GM12878 (cell line): ENCODE data around the gene IKZF5. TPM values are rescaled to one million over a fixed set of nuclear protein-coding genes. Genes with fewer than 3 reads are reported as not detected.

Experiments
- ATAC-seq: fragments of 200-7000 bp; cut with Tn5 transposase; 3 replicates; pipeline ENCODE4 v1.9.1; 2020; ENCODE audit warnings: mild to moderate bottlenecking, moderate library complexity
- BruUV-seq: library from RNA; stranded (reverse); fragments of 400-500 nt; replicated peaks from 2 replicates; lab custom pipeline; 2021; lab: Mats Ljungman, UMichigan
- CTCF ChIA-PET: fragments of 300-600 bp; sonication (Branson Sonifier 250); formaldehyde crosslinking; extraction: SDS; loops from one replicate; lab custom pipeline; 2021; ENCODE audit warnings: inconsistent platforms; lab: Yijun Ruan, JAX
- POLR2A ChIA-PET: fragments of 350-600 bp; formaldehyde crosslinking; extraction: SDS; loops from one replicate; lab custom pipeline; 2021; ENCODE audit warnings: inconsistent platforms; lab: Charles Lee
- RAD21 ChIA-PET: fragments of 300-600 bp; sonication (Branson Sonifier 250); formaldehyde crosslinking; loops from one replicate; lab custom pipeline; 2023; ENCODE audit warnings: antibody characterized with exemption; ENCODE audit not compliant: unreplicated experiment; lab: Charles Lee
- SMC1A ChIA-PET: fragments of 300-600 bp; sonication (Branson Sonifier 250); formaldehyde crosslinking; loops from one replicate; lab custom pipeline; 2023; ENCODE audit not compliant: unreplicated experiment, uncharacterized antibody; lab: Charles Lee
- DNase-seq: peaks from one replicate; pipeline ENCODE4 v3.0.0-alpha.2; 2011; ENCODE audit warnings: low read depth, low spot score
- FAIRE-seq: peaks from 3 replicates; lab custom pipeline; 2011; peaks lifted over from hg19 to GRCh38; lab: Jason Lieb, UNC
- H2AFZ ChIP-seq: 2 replicates; pipeline ENCODE4 v1.6.0; 2011; ENCODE audit warnings: low read depth, low read length, control low read depth; ENCODE audit not compliant: control insufficient read depth
- H3K27ac ChIP-seq: 2 replicates; pipeline ENCODE4 v1.5.1; 2011; ENCODE audit warnings: control low read depth; ENCODE audit not compliant: control insufficient read depth, insufficient read depth
- H3K27me3 ChIP-seq, 2 experiments: replicated peaks in 1 of 2; 2 replicates each; pipeline versions ENCODE4 v1.6.0 to v1.6.1; 2011; ENCODE audit warnings: low read length in 1 of 2; ENCODE audit not compliant: control insufficient read depth in 2 of 2, insufficient read depth in 2 of 2
- H3K36me3 ChIP-seq, 2 experiments: 2 replicates each; pipeline ENCODE4 v1.5.1; 2011; ENCODE audit warnings: low read length in 1 of 2; ENCODE audit not compliant: control insufficient read depth in 2 of 2, insufficient read depth in 2 of 2
- H3K4me1 ChIP-seq: 2 replicates; pipeline ENCODE4 v1.6.1; 2011; ENCODE audit warnings: mild to moderate bottlenecking, low read length, moderate library complexity, mixed read lengths; ENCODE audit not compliant: control insufficient read depth, insufficient read depth
- H3K4me2 ChIP-seq: 2 replicates; pipeline ENCODE4 v1.6.0; 2011; ENCODE audit warnings: control low read depth; ENCODE audit not compliant: control insufficient read depth, insufficient read depth
- H3K4me3 ChIP-seq: fragments of 200-600 bp; sonication (generic); 2 replicates; pipeline ENCODE4 v1.5.1; 2016
- H3K79me2 ChIP-seq: 2 replicates; pipeline ENCODE4 v1.6.0; 2011; ENCODE audit warnings: low read length; ENCODE audit not compliant: control insufficient read depth, insufficient read depth
- H3K9ac ChIP-seq: 2 replicates; pipeline ENCODE4 v1.8.0; 2011; ENCODE audit warnings: low read length, control low read depth, mixed read lengths; ENCODE audit not compliant: control insufficient read depth, insufficient read depth
- H3K9me3 ChIP-seq: replicated peaks from 3 replicates; pipeline ENCODE4 v1.5.1; 2011; ENCODE audit warnings: mild to moderate bottlenecking, low read length; ENCODE audit not compliant: control insufficient read depth, insufficient read depth
- H4K20me1 ChIP-seq: 2 replicates; pipeline ENCODE4 v1.6.0; 2011; ENCODE audit not compliant: control insufficient read depth, insufficient read depth
- GABPA ChIP-seq: IDR thresholded peaks from 2 replicates; pipeline ENCODE4 v1.6.1; 2014; ENCODE audit warnings: antibody characterized with exemption, low read depth, mild to moderate bottlenecking, inconsistent platforms
- NRF1 ChIP-seq: conservative IDR thresholded peaks from 2 replicates; pipeline ENCODE4 v1.6.1; 2011; ENCODE audit warnings: mild to moderate bottlenecking, low read depth, low read length, improper control_type of control experiment
- POLR2A ChIP-seq: IDR thresholded peaks from 2 replicates; pipeline ENCODE4 v1.6.1; 2011; ENCODE audit warnings: low read depth, mild to moderate bottlenecking, low read length
- TAF1 ChIP-seq: IDR thresholded peaks from 2 replicates; pipeline ENCODE4 v1.6.1; 2011; ENCODE audit warnings: mild to moderate bottlenecking, low read depth, low read length, borderline replicate concordance
- ZNF217 ChIP-seq: fragments of 450-650 bp; IDR thresholded peaks from 2 replicates; pipeline ENCODE4 v1.6.1; 2017; ENCODE audit warnings: antibody characterized with exemption, mild to moderate bottlenecking
- WGBS: methylation state at CpG from one replicate; pipeline ENCODE4 v1.1.6; 2016; ENCODE audit warnings: low lambda C conversion rate; ENCODE audit not compliant: insufficient replicate concordance, insufficient coverage; ENCODE audit errors: missing lambda C conversion rate; 5-methylcytosine and 5-hydroxymethylcytosine counted together
- in situ Hi-C: fragments of 300-500 bp; cut with MboI; formaldehyde crosslinking; loops from 9 replicates; pipeline ENCODE4 v1.14.3; 2018; ENCODE audit warnings: mixed read lengths
- intact Hi-C: fragments of 100-400 bp; cut with micrococcal nuclease; formaldehyde crosslinking; loops from one replicate; pipeline ENCODE4 v1.14.2; 2022; ENCODE audit not compliant: unreplicated experiment
- polyA plus RNA-seq, 11 experiments: library from polyadenylated mRNA; depleted of rRNA in 4 of 11; unstranded in 6 of 11; stranded (reverse) in 5 of 11; fragments of >200 nt; fragmentation: Nextera tagmentation in 4 of 11; fragmentation: Illumina TruSeq in 1 of 11; extraction: Ambion mirVana in 4 of 11; extraction: Trizol in 1 of 11; gene quantifications; 1 replicate in 1 of 11; 2 replicates in 10 of 11; pipeline versions ENCODE4 v1.2.1 to v1.2.3, GENCODE V29; 2011 to 2016; ENCODE audit warnings: inconsistent platforms in 2 of 11, missing spikeins in 2 of 11, low read depth in 1 of 11
- total RNA-seq, 4 experiments: library from RNA; depleted of rRNA in 3 of 4; stranded (reverse); fragments of >200 nt in 3 of 4; fragmentation: Illumina TruSeq in 1 of 4; extraction: Trizol in 1 of 4; gene quantifications; 2 replicates each; pipeline versions ENCODE4 v1.2.1 to v1.2.3, GENCODE V29; 2013 to 2021
- TF ChIP-seq, protein P1 (sequence below): fragments of 150-350 bp; IDR thresholded peaks from 2 replicates; pipeline ENCODE4 v1.6.1; 2014; ENCODE audit warnings: mild to moderate bottlenecking, low read depth, low read length
- TF ChIP-seq, protein P2 (sequence below): fragments of 450-650 bp; IDR thresholded peaks from 2 replicates; pipeline ENCODE4 v1.6.1; 2017; ENCODE audit warnings: low read depth, mild to moderate bottlenecking, moderate library complexity

The IKZF5 gene
- total and polyA plus RNA-seq, 10 of the 15 experiments (the other 5 are each of a cell fraction or from before 2014, with no cell fraction given) = 5.3 to 23.2 (median 11.8) TPM

DNA sequence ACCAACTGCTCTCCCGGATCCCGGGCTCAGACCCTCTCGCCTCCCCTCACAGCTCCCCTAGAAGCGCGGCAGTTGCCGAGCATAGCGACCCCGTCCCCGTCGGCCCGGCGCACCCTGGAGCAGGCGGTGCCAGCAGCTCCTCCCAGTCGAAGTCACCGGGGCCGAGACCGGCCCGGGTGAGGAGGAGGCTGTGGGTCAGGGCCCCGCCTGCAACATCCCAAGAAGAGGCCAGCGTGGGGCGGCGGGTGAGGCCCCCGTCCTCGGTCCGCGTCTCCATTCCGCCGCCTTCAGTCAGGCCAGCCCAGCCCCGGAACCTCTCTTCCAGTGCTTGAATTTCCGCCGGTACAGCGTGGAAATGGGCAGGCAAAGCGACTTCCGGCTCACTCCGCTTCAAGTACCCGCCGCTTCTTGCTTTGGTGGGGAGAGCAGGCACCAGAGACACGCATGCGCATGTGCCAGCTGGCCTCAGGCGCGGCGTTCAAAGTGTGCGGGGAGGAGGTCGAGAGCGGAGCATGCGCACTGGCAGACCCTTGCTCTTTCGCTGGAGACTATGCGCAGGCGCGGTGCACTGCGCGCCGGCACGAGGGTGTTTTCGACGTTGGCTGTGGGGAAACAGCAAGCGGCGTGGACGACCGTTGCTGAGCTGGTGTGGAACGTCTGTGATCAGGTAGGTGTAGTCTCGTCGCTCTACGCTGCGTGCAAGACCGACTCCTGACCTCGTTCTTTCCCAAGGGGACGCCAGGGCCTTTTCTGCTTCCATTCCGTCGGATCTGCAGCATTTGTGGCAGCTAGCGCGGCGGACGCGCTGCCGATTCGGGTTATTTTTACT lies 54.5 kb downstream of the IKZF5 start, which contains the start of gene C10orf88 (continued):
- TF ChIP-seq, protein P1, sequence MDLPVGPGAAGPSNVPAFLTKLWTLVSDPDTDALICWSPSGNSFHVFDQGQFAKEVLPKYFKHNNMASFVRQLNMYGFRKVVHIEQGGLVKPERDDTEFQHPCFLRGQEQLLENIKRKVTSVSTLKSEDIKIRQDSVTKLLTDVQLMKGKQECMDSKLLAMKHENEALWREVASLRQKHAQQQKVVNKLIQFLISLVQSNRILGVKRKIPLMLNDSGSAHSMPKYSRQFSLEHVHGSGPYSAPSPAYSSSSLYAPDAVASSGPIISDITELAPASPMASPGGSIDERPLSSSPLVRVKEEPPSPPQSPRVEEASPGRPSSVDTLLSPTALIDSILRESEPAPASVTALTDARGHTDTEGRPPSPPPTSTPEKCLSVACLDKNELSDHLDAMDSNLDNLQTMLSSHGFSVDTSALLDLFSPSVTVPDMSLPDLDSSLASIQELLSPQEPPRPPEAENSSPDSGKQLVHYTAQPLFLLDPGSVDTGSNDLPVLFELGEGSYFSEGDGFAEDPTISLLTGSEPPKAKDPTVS = no peak
- TF ChIP-seq POLR2A = peak; percentile 89
- TF ChIP-seq ZNF217 = no peak
- TF ChIP-seq NRF1 = peak; percentile 100
- TF ChIP-seq, protein P2, sequence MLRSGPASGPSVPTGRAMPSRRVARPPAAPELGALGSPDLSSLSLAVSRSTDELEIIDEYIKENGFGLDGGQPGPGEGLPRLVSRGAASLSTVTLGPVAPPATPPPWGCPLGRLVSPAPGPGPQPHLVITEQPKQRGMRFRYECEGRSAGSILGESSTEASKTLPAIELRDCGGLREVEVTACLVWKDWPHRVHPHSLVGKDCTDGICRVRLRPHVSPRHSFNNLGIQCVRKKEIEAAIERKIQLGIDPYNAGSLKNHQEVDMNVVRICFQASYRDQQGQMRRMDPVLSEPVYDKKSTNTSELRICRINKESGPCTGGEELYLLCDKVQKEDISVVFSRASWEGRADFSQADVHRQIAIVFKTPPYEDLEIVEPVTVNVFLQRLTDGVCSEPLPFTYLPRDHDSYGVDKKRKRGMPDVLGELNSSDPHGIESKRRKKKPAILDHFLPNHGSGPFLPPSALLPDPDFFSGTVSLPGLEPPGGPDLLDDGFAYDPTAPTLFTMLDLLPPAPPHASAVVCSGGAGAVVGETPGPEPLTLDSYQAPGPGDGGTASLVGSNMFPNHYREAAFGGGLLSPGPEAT = 0 out of 2 replicates have a peak, but pooled peaks have one; percentile 26
- peak; percentile 89 for TF ChIP-seq TAF1
- TF ChIP-seq, all 136 proteins: peak for 53

DNA sequence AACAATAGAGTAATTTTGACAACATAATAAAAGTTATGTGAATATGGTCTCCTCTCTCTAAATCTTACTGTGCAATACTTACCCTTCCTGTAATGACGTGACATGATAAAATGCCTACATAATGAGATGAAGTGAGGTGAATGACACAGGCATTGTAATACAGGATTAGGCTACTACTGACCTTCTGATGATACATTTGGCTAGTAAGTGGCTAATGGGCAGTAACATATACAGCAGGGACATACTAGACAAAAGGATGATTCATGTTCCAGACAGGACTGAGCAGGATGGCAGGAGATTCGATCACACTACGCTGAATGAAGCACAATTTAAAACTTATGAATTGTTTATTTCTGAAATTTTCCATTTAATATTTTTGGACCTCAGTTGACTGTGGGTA lies 59.3 kb downstream of the IKZF5 start:
- H3K9me3 ChIP-seq = no peaks in the 10 kb centered on the region; the same call in 2 of the 3 replicates
- no peaks in the 10 kb centered on the region for H4K20me1 ChIP-seq
- H3K4me3 ChIP-seq = no peak overlapping the region
- no TSS peak for BruUV-seq
- intact Hi-C loops (no loop called here), in situ Hi-C loops (no loop called here)
- H3K4me1 ChIP-seq = peaks cover under 1% of the 10 kb centered on the region
- no peak overlapping the region for H2AFZ ChIP-seq
- POLR2A ChIA-PET = no interaction called here
- H3K27ac ChIP-seq = no peak overlapping the region
- no peak for TF ChIP-seq GABPA
- TF ChIP-seq, protein P1 = no peak
- no peaks in the 10 kb centered on the region; a peak in 1 of 4 replicates for H3K36me3 ChIP-seq
- CTCF ChIA-PET = no interaction called here
- no peak for ATAC-seq
- no peak overlapping the region for H3K4me2 ChIP-seq
- RAD21 ChIA-PET = no interaction called here
- H3K79me2 ChIP-seq = peaks cover 4% of the 10 kb centered on the region
- no peak overlapping the region for H3K9ac ChIP-seq
- 97% methylated on average over 3 of the region's 3 CpGs for WGBS
- no peaks in the 10 kb centered on the region for H3K27me3 ChIP-seq
- no peak for DNase-seq
- no peak for FAIRE-seq
- SMC1A ChIA-PET = interaction anchor here (1.4 kb wide), 2 partner anchors 24 to 30 kb away, joined by 3 read pairs; partner anchors contain the start of gene PSTK

Other genes with a start within 250 kb of the IKZF5 start
Only the 7 nearest of the 9 such genes appear.
- gene FAM24B, start 129.2 kb downstream of the IKZF5 start, total RNA-seq (2014; rRNA removed) = 7.2 and 8.6 TPM in 2 replicates
- 6.1 and 6.2 TPM in 2 replicates for gene FAM24B, start 129.2 kb downstream of the IKZF5 start, total RNA-seq (2014; rRNA removed; fragmentation: Illumina TruSeq; extraction: Trizol)
- gene FAM24B, start 129.2 kb downstream of the IKZF5 start, total RNA-seq (2021) = 4.6 and 6.8 TPM in 2 replicates
- 7.9 and 8.5 TPM in 2 replicates for gene FAM24B, start 129.2 kb downstream of the IKZF5 start, polyA plus RNA-seq (2011; rRNA removed)
- 4.3 and 7.3 TPM in 2 replicates for gene FAM24B, start 129.2 kb downstream of the IKZF5 start, polyA plus RNA-seq (2014; fragmentation: Illumina TruSeq; extraction: Trizol)
- 10 to 100 TPM; 13.3 to 15.3 TPM for gene FAM24B, start 129.2 kb downstream of the IKZF5 start, polyA plus RNA-seq (2014; fragmentation: Nextera tagmentation; extraction: Ambion mirVana)
- 11.6 and 12.3 TPM in 2 replicates for gene FAM24B, start 129.2 kb downstream of the IKZF5 start, polyA plus RNA-seq (2014; rRNA removed)
- gene FAM24B, start 129.2 kb downstream of the IKZF5 start, polyA plus RNA-seq (2016; fragmentation: Nextera tagmentation; extraction: Ambion mirVana) = 1 to 10 TPM; 4.8 to 6.6 TPM
- not detected in 2 replicates for gene FAM24A, start 98.2 kb downstream of the IKZF5 start, total RNA-seq (2014; rRNA removed)
- gene FAM24A, start 98.2 kb downstream of the IKZF5 start, total RNA-seq (2014; rRNA removed; fragmentation: Illumina TruSeq; extraction: Trizol) = not detected in 2 replicates
- not detected in 2 replicates for gene FAM24A, start 98.2 kb downstream of the IKZF5 start, total RNA-seq (2021)
- not detected in 2 replicates for gene FAM24A, start 98.2 kb downstream of the IKZF5 start, polyA plus RNA-seq (2011; rRNA removed)
- not detected in 2 replicates for gene FAM24A, start 98.2 kb downstream of the IKZF5 start, polyA plus RNA-seq (2014; fragmentation: Illumina TruSeq; extraction: Trizol)
- not detected for gene FAM24A, start 98.2 kb downstream of the IKZF5 start, polyA plus RNA-seq (2014; fragmentation: Nextera tagmentation; extraction: Ambion mirVana)
- not detected in 2 replicates for gene FAM24A, start 98.2 kb downstream of the IKZF5 start, polyA plus RNA-seq (2014; rRNA removed)
- gene FAM24A, start 98.2 kb downstream of the IKZF5 start, polyA plus RNA-seq (2016; fragmentation: Nextera tagmentation; extraction: Ambion mirVana) = not detected
- 7.9 and 9.9 TPM in 2 replicates for gene C10orf88, start 54.6 kb downstream of the IKZF5 start, total RNA-seq (2014; rRNA removed)
- 9.1 and 10.7 TPM in 2 replicates for gene C10orf88, start 54.6 kb downstream of the IKZF5 start, total RNA-seq (2014; rRNA removed; fragmentation: Illumina TruSeq; extraction: Trizol)
- 6.8 and 10.9 TPM in 2 replicates for gene C10orf88, start 54.6 kb downstream of the IKZF5 start, total RNA-seq (2021)
- 9.1 and 12.3 TPM in 2 replicates for gene C10orf88, start 54.6 kb downstream of the IKZF5 start, polyA plus RNA-seq (2011; rRNA removed)
- 11.3 and 12.5 TPM in 2 replicates for gene C10orf88, start 54.6 kb downstream of the IKZF5 start, polyA plus RNA-seq (2014; fragmentation: Illumina TruSeq; extraction: Trizol)
- gene C10orf88, start 54.6 kb downstream of the IKZF5 start, polyA plus RNA-seq (2014; fragmentation: Nextera tagmentation; extraction: Ambion mirVana) = 1 to 10 TPM; 4.7 to 4.8 TPM
- gene C10orf88, start 54.6 kb downstream of the IKZF5 start, polyA plus RNA-seq (2014; rRNA removed) = 7.5 and 7.7 TPM in 2 replicates
- 10 to 100 TPM; 10.2 to 12.0 TPM for gene C10orf88, start 54.6 kb downstream of the IKZF5 start, polyA plus RNA-seq (2016; fragmentation: Nextera tagmentation; extraction: Ambion mirVana)
- 2.3 TPM in 2 replicates for gene PSTK, start 28.4 kb downstream of the IKZF5 start, total RNA-seq (2014; rRNA removed)
- gene PSTK, start 28.4 kb downstream of the IKZF5 start, total RNA-seq (2014; rRNA removed; fragmentation: Illumina TruSeq; extraction: Trizol) = 3.2 TPM in 2 replicates
- gene PSTK, start 28.4 kb downstream of the IKZF5 start, total RNA-seq (2021) = 3.2 TPM in 2 replicates
- gene PSTK, start 28.4 kb downstream of the IKZF5 start, polyA plus RNA-seq (2011; rRNA removed) = 5.6 and 8.0 TPM in 2 replicates
- gene PSTK, start 28.4 kb downstream of the IKZF5 start, polyA plus RNA-seq (2014; fragmentation: Illumina TruSeq; extraction: Trizol) = 3.5 and 3.6 TPM in 2 replicates
- 1 to 10 TPM; 1.8 to 3.3 TPM for gene PSTK, start 28.4 kb downstream of the IKZF5 start, polyA plus RNA-seq (2014; fragmentation: Nextera tagmentation; extraction: Ambion mirVana)
- gene PSTK, start 28.4 kb downstream of the IKZF5 start, polyA plus RNA-seq (2014; rRNA removed) = 4.6 and 4.8 TPM in 2 replicates
- 1 to 10 TPM; 7.0 to 7.1 TPM for gene PSTK, start 28.4 kb downstream of the IKZF5 start, polyA plus RNA-seq (2016; fragmentation: Nextera tagmentation; extraction: Ambion mirVana)
- gene ACADSB, start 211 bp upstream of the IKZF5 start, total RNA-seq (2014; rRNA removed) = 10.8 and 13.5 TPM in 2 replicates
- gene ACADSB, start 211 bp upstream of the IKZF5 start, total RNA-seq (2014; rRNA removed; fragmentation: Illumina TruSeq; extraction: Trizol) = 12.1 and 12.2 TPM in 2 replicates
- 23.5 and 24.0 TPM in 2 replicates for gene ACADSB, start 211 bp upstream of the IKZF5 start, total RNA-seq (2021)
- 18.8 and 33.7 TPM in 2 replicates for gene ACADSB, start 211 bp upstream of the IKZF5 start, polyA plus RNA-seq (2011; rRNA removed)
- 18.9 and 25.9 TPM in 2 replicates for gene ACADSB, start 211 bp upstream of the IKZF5 start, polyA plus RNA-seq (2014; fragmentation: Illumina TruSeq; extraction: Trizol)
- 10 to 100 TPM; 10.9 to 11.3 TPM for gene ACADSB, start 211 bp upstream of the IKZF5 start, polyA plus RNA-seq (2014; fragmentation: Nextera tagmentation; extraction: Ambion mirVana)
- 10.8 and 14.1 TPM in 2 replicates for gene ACADSB, start 211 bp upstream of the IKZF5 start, polyA plus RNA-seq (2014; rRNA removed)
- gene ACADSB, start 211 bp upstream of the IKZF5 start, polyA plus RNA-seq (2016; fragmentation: Nextera tagmentation; extraction: Ambion mirVana) = 10 to 100 TPM; 15.9 to 17.4 TPM
- 29.6 and 32.8 TPM in 2 replicates for gene HMX3, start 127.2 kb upstream of the IKZF5 start, total RNA-seq (2014; rRNA removed)
- gene HMX3, start 127.2 kb upstream of the IKZF5 start, total RNA-seq (2014; rRNA removed; fragmentation: Illumina TruSeq; extraction: Trizol) = 3.5 and 4.8 TPM in 2 replicates
- 54.6 and 60.5 TPM in 2 replicates for gene HMX3, start 127.2 kb upstream of the IKZF5 start, total RNA-seq (2021)
- gene HMX3, start 127.2 kb upstream of the IKZF5 start, polyA plus RNA-seq (2011; rRNA removed) = 0.19 and 0.65 TPM in 2 replicates
- 0.27 and 0.63 TPM in 2 replicates for gene HMX3, start 127.2 kb upstream of the IKZF5 start, polyA plus RNA-seq (2014; fragmentation: Illumina TruSeq; extraction: Trizol)
- gene HMX3, start 127.2 kb upstream of the IKZF5 start, polyA plus RNA-seq (2014; fragmentation: Nextera tagmentation; extraction: Ambion mirVana) = not detected
- gene HMX3, start 127.2 kb upstream of the IKZF5 start, polyA plus RNA-seq (2014; rRNA removed) = 34.3 and 38.6 TPM in 2 replicates
- gene HMX3, start 127.2 kb upstream of the IKZF5 start, polyA plus RNA-seq (2016; fragmentation: Nextera tagmentation; extraction: Ambion mirVana) = 10 to 100 TPM; 14.0 to 16.6 TPM
- gene HMX2, start 139.3 kb upstream of the IKZF5 start, total RNA-seq (2014; rRNA removed) = 12.0 and 16.8 TPM in 2 replicates
- gene HMX2, start 139.3 kb upstream of the IKZF5 start, total RNA-seq (2014; rRNA removed; fragmentation: Illumina TruSeq; extraction: Trizol) = 3.1 and 4.5 TPM in 2 replicates
- gene HMX2, start 139.3 kb upstream of the IKZF5 start, total RNA-seq (2021) = 19.8 and 22.0 TPM in 2 replicates
- not detected in 2 replicates for gene HMX2, start 139.3 kb upstream of the IKZF5 start, polyA plus RNA-seq (2011; rRNA removed)
- gene HMX2, start 139.3 kb upstream of the IKZF5 start, polyA plus RNA-seq (2014; fragmentation: Illumina TruSeq; extraction: Trizol) = 2.8 and 2.9 TPM in 2 replicates
- gene HMX2, start 139.3 kb upstream of the IKZF5 start, polyA plus RNA-seq (2014; fragmentation: Nextera tagmentation; extraction: Ambion mirVana) = 1 to 10 TPM; 1.4 to 3.0 TPM
- 23.6 and 26.4 TPM in 2 replicates for gene HMX2, start 139.3 kb upstream of the IKZF5 start, polyA plus RNA-seq (2014; rRNA removed)
- gene HMX2, start 139.3 kb upstream of the IKZF5 start, polyA plus RNA-seq (2016; fragmentation: Nextera tagmentation; extraction: Ambion mirVana) = 10 to 100 TPM; 30.6 to 31.3 TPM